NCI-H146 treated with DMSO at 0.1 percent for 48 hours (cell line): ENCODE data around the gene SHC3.

Experiments
- DNase-seq: peaks from one replicate; lab custom pipeline; 2025; ENCODE audit not compliant: unreplicated experiment; lab: John Stamatoyannopoulos, UW

SHC3 gene

DNA sequence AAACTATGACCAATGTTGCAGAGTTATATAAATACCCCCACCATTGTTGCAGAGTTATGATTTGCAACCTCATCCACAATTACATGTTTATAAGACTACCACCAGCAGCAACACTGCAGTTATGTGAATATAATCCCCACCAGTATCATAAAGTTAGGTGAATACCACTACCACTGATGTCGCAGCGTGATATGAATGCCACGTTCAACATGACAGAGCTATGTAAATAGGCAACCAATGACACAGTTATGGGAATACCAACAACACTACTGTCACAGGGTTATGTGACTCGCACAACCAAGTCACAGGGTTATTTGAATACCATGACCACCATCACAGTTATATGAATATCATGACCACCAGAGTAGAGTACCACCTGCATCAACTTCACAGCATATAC is 63.9 kb downstream of the SHC3 start:
- no peak for DNase-seq

DNA sequence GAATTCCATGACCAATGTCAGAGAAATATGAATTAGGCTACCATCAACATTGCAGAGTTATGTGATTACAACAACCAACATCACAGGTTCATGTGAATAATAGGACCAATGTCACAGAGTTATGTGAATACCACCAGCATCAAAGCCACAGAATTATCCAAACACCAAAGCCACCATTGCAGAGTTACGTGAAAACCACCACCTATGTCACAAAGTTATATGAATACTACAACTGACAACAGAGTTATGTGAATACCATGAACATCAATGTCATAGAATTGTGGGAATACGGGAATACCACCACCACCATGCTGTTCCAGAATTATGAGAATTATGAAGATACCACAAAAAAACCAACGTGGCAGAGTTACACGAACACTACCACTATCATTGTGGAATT is 64.8 kb downstream of the SHC3 start:
- DNase-seq: no peak

DNA sequence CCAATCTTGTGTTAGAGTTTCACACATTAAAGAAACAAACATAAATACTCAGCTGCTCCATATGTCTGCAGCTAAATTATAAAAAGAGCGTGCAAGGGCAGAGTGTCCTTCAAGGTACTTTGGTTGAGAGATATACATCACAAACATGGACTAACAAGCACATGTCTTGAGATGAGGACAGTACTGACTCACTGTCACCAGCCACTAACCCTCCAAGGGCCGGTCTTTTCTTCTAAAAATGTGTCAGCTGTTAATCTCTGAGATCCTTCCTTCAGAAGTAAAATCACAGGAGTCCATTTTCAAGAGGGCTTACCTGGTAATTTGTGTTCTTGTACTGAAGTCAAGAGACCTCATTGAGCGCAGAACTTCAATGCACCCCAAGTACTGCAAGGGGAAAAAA is 66.4 kb downstream of the SHC3 start:
- DNase-seq: no peak

DNA sequence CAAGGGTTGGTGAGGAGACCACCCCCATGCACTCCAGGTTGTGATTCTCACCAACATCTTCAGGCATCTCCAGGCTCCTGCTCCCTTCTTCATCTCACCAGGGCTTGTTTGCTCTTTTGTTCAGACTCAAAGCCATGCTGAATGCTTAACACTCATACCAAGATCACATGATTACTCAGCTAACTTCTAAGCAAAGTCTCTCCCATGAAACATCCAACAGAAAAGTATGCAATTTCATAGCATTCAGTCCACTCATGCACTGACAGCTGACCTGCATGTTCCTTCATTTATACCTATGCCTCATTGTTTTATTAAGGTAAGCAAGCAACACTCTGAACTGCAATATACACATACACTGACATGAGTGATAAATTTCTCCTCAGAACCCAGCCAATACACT is 69.0 kb downstream of the SHC3 start:
- no peak for DNase-seq

DNA sequence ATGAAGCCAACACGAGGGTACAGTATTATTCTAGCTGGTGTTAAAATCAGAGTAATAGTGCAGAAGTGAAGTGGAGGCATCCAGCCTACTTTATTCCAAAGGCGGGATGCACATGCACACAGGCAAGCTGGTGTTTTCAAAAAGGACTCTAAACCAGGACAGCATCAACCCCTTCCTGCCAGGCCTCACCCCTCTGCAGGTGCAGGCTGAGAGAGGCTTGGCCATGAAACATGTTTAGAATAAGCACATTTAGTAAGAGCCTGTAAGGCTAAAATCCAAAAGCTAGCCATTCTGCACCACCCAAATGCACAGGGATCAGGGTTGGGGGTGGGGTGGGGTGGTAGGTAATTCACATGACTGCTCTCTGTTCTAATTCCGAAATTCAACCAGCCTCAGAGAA is 71.2 kb downstream of the SHC3 start:
- no peak for DNase-seq

DNA sequence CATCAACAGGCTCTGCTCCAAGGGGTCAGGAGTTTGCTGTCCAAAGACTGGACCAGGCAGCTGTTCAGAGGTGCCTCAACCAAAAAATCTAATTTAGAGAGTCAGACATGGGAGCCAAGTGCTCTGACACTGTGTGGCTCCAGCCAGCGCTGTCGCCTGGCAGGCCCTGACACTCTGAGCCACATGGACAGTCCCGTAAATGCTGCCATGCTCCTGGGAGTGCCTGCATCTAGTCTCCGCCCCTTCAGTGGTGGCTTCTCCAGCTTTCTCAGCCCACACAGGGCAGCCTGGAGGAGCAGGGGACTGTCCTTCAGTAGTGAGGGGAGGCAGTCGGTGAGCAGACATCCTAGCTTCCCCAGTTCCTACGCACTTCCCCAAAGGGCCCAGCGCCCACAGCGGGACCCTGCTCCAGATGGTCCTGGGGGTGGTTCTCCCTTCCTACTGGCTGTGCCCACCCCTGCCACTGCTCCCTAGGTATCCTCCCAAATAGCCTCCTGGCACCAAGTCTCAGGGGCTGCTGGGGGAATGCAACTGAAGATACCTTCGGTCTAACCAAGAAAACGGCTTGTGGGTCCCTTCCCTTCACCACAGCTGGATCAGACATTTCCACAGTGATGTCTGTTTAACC is 72.3 kb downstream of the SHC3 start:
- no peak for DNase-seq

DNA sequence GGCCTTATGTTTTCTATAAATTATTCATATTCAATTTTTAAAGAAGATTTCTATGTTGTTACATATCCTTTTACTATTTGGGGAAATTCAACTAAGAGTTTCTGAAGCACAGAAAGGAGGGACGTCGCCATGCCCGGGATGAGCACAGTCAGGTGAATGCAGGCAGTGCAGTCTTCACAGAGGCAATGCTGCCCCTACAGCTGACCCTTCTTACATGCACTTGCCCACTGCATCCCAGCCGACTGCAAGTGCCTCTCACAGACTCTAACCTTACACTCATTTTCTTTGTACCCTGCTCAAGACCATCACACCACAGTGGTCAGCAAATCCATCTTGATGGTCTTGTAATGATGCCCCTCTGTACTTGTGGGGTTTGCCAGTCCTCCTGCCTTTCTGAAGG is 73.8 kb downstream of the SHC3 start:
- DNase-seq: no peak

DNA sequence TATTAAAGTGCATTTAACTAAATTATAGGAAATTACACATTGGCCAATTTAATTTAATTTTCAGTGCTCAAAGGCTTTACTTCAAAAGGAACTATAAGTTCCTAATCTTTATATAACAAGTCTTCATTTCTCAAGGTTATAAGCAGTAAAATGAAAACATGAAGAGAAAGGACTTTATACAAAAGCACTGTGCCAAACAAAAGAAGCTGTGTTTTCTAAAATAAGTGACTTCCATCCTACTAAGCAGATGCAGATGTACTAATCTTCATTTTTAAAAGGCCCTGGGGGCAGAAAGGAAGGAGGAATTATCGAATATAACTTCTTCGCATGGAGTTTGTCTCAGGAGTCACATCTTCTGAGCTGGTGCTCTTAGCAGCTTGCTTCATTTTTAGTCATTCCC is 81.4 kb downstream of the SHC3 start:
- DNase-seq: no peak

DNA sequence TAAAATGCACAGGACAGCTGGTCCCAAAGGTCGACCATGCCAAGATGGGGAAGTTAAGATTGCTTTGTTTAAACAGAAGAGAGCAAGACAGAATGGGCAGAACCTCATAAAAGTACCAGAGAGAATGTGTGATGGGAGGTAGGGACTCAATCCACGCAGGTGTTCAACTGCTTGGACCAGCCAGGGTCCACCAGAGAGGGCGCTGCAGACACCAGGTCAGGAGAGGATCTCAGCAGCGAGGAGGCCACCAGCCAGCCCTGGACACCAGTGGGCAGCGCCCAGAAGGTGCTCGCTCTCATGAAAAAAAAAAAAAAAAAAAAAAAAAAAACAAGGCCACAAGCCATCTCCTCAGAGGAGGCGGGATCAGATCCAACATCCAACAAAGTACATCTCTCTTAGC is 81.8 kb downstream of the SHC3 start:
- DNase-seq: no peak

DNA sequence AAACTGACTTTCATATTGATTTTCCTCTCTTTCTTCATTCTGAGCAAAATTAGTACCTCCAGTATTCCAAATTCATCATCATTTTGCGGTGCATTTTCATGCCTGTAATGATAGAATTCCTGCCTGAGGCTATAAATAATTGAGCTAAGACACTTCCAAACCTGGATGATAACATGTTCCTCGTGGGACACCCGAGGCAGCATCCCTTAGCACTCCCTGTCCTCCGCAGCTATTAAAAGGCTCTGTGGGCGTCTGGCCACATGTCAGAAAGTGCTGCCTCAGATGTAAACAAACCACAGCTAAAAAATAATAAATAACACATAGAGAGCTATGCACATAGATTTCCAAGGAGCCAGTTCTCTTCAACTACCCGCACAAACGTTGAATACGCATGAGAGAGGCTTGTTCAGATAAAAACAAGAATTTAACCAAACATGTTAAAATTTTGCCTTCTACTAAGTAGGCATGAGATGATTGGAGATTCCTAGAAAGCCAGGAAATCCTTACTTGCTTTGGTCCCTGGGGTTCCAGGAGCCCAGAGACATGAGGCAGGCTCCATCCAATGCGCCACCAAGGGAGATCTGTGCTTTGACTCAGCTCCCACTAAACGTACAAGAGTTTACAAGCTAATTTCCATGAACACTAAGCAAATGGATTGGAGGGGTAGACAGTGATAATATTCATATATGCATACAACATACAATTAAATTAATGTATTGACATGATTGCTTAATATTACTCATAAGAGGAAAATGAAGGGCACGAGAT is 82.7 kb downstream of the SHC3 start:
- no peak for DNase-seq

DNA sequence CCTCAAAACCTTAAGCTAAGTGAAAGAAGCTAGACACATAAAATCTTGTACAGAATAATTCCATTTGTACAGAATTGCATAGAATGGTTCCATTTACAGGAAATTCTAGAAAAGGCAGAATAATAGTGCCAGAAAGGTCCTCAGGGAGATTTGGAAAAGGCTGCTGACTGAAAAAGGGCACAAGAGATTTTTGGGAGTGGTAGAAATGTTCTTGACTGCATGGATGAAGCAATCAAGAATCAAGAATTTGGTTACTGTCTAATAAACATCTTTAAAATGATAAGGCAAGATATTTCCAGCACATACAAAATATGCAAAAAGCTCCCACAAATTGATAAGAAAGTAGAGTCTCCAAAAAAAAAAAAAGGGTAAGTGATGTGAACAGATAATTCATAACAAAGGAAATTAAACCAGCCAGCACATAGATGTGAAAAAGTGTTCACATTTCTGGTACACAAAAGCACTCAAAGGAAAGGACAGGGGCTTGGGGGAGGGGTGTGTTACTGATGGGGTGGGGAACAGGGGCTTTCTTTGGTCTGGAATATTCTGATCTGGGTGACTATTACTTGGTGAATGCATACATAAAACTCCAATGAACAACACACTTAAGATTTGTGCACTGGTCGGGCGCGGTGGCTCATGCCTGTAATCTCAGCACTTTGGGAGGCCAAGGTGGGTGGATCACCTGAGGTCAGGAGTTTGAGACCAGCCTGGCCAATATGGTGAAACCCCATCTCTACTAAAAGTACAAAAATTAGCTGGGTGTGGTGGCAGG is 85.2 kb downstream of the SHC3 start:
- DNase-seq: no peak

DNA sequence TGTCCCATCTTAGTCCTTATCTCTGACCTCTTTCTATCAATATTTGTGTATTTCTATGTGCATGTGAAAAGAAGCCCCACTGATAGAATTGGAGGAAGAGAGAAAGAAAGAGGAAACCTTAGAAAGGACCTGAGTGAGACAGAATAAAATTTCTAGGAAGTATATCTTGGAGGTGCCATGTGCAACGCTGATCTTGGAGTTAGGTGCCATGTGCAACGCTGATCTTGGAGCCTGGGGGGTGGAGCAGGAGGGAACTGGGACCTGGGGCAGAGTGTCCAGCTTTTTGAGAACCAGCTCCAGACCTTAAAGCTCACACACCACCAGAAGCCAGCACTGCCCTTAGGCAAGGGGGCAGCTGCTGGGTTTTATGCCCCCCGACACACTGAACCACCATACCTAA is 89.4 kb downstream of the SHC3 start:
- DNase-seq: no peak

DNA sequence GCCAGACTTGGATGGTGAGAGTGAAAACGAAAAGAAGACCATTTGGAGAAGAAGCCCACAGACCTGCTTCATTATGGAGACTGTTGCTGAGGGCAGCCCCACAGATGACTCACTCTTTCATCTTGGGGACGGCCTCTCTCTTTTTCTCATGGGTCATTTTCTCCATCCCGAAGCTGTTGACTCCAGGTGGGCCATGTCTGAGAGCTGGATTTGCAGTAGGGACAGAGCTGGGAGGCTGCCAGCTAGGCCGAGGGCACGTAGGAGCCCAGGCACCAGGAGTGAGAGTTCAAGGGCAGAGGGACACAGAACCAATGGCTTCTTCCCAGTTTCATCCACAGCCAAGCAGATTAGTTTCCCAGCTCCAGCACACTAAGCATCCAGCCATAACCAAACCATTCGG is 95.0 kb downstream of the SHC3 start:
- DNase-seq: no peak

DNA sequence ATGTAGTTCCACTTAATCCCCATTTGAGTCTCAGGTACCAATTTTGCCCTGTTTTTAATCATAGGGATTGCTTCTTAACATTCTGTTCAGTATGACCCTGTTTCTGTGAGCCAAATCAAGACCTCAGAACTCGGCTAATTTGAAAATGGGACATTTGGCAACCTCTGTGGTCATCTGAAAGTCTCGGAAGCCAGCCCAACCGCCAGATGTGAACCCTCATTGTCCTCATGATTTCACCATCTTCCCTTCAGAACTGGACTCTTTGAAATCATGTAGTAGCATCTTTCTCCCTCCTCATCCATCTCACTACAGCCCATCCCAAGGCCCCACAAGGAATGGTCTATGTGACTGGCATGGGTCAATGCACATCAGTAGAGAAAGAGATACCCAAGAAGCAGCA is 98.4 kb downstream of the SHC3 start:
- DNase-seq: no peak

DNA sequence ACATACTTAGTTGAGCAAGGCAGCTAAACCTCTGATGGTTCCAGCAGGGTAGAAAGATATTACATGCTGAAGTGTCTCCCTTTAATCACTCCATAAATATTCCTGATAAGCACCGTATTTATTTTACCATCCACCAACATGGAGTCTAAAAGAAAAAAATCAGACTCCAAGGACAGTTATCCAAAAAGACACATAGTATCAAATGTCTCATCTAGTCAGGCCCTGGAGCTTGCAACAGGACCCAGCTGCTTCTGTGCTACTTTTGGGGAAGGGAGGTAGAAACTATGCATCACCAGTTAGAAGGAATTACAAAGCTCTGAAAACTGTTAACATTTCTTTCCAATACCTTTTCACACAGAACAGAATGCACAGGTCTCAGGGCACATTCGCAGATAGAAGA is 99.2 kb downstream of the SHC3 start:
- DNase-seq: no peak

DNA sequence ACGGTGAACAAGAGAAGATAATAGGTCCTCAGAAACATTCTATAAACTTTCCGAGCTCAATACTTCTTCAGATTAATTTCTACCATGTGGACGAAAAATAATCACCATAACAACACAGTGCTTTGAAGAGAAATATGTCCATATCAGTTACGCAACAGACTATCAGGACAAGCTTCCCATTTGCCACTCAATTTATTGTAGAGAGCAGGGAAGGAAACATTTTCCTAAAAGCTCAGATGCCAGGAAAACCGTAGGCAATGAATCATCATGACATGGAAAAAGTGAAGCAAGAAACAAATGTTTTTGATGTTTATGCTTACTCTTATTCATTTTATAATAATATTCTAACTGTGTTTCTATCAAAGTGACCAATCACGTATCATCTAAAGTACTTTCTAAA is 99.8 kb downstream of the SHC3 start:
- DNase-seq: no peak

DNA sequence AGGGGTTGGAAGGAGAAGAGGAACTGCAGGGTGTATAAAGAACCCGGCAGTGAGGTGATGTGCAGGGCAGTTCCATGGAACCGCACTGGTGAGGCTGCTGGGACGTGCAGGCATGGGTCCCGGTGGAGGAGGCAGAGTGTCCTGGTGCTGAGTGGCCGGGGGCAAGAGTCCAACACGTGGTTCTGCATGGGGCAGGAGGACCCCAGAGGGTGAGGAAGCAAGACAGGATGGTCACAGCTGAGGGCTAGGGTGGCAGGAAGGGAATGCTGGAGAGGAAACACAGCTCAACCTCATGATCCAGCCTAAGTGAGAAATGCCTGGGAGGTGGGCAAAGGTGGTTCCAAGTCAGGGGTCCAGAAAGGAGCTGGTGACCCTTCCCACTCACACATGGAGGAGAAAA is 100.2 kb downstream of the SHC3 start:
- no peak for DNase-seq

DNA sequence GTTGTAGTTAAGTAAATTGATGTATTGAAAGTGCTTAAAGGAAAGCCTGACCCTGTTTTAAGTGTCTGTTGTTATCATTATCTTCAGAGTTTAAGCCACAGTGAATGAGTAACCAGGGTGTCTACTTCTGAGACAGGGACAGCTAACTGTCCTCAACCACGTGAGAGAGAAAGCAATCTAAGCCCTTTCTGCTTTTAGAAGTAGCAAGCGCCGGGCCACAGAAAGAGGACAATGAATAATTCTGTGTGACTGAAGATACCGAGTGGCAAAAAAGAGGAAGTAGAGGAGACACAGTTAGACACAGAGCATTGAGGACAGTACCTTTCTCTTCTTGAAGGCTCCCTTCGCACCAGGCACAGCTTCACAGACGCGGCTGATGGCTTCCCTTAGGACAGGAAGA is 101.1 kb downstream of the SHC3 start:
- DNase-seq: no peak

DNA sequence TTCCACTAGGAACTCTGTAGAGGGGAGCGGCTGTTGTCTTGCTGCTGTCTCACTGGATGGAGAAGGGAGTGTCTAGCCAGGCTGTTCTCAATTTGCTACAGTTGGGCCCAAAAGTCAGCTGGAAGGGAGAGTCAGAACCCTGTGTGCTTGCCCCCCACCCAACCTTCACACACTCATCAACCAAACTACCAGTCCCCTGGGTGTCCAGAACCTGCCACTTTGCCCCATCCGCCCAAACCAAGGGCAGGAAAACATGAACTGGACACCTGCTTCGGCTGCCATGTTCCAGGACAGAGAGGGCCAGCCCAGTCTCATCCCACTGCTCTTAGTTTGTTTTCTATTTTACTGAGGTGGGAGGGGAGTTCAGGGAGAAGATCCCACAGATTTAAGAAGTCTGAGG is 105.2 kb downstream of the SHC3 start:
- no peak for DNase-seq

DNA sequence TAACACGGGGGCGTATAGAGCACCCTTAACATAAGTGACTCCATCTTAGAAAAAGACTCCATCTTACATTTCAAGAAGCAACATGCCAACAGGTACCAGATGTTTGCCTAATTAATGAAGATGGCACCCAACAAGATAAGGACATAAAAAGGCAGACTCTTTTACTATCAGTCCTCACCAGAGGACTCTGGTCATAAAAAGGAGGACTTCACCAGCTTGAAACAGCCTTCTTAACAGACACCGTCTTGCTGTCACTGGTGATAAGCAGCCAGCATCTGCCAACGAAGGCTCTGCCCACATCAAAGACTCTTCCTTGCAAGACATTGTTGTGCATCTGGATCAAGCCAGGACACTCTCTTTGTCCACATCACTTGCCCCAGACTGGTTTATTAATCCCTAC is 107.0 kb downstream of the SHC3 start:
- DNase-seq: no peak

DNA sequence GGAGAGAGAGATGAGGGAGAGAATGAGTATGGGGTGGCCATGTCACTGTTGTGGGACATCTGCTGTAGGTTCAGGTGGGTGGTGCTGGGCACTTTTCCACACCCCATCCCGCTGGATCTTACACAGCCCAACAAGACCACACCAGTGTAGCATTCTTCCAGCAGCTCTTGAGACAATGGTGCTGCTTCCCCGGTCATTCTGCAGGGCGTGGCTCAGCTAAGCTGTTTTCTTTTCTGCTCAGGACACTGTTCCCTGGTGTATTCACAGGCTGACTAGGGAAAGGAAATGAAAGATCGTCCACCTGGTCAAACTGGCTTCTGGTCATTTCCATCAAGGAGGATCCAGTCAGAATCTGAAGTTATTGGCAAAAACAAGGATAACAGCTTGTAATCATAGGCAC is 111.8 kb downstream of the SHC3 start:
- DNase-seq: no peak

DNA sequence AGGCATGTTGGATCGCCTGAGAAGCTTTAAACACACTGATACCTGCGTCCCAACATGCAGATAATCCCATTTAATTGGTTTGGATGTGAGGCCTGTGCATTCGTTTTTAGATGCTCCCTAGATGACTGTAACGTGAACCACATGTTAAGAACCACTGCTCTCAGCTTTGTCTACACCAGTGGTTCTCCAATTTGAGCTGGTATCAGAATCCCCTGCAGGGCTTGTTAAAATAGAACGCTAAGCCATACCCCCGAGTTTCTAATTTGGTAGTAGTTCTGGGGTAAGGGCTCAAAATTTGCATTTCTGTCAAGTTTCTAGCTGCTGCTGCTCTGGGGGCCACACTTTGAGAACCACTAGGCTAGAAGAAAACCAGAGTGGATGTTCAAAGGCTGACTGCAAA is 112.7 kb downstream of the SHC3 start:
- no peak for DNase-seq
